A549 (cell line): ENCODE data around the gene KDM4D.

Source experiments
- CEBPB ChIP-seq, 2 experiments: fragments of >200 bp in 1 of 2; sonication (Bioruptor Twin) in 1 of 2; formaldehyde crosslinking in 1 of 2; IDR thresholded peaks; 2 replicates each; pipeline ENCODE4 v1.6.1; 2012 to 2016
- CHD2 ChIP-seq: fragments of 150-350 bp; IDR thresholded peaks from 2 replicates; pipeline ENCODE4 v1.6.1; 2014; ENCODE audit warnings: low read length; ENCODE audit not compliant: partially characterized antibody
- RAD21 ChIP-seq, 2 experiments: fragments of >200 bp in 1 of 2; sonication (Bioruptor Twin) in 1 of 2; formaldehyde crosslinking in 1 of 2; IDR thresholded peaks in 1 of 2; conservative IDR thresholded peaks in 1 of 2; 2 replicates in 1 of 2; 3 replicates in 1 of 2; pipeline ENCODE4 v1.6.1; 2012 to 2018; ENCODE audit warnings: inconsistent platforms in 1 of 2
- REST ChIP-seq: fragments of 200-600 bp; sonication (generic); IDR thresholded peaks from 2 replicates; pipeline ENCODE4 v1.6.1; 2016; ENCODE audit warnings: antibody characterized with exemption, mild to moderate bottlenecking, moderate library complexity
- RFX5 ChIP-seq: fragments of 450-650 bp; IDR thresholded peaks from 2 replicates; pipeline ENCODE4 v1.7.1; 2014; ENCODE audit warnings: antibody characterized with exemption, mild to moderate bottlenecking, moderate library complexity
- USF2 ChIP-seq: fragments of 450-650 bp; IDR thresholded peaks from 2 replicates; pipeline ENCODE4 v1.6.1; 2014; ENCODE audit warnings: antibody characterized with exemption
- TF ChIP-seq, protein P1 (sequence below): fragments of >200 bp; sonication (Bioruptor Twin); formaldehyde crosslinking; IDR thresholded peaks from 3 replicates; pipeline ENCODE4 v1.5.1; 2016

DNA sequence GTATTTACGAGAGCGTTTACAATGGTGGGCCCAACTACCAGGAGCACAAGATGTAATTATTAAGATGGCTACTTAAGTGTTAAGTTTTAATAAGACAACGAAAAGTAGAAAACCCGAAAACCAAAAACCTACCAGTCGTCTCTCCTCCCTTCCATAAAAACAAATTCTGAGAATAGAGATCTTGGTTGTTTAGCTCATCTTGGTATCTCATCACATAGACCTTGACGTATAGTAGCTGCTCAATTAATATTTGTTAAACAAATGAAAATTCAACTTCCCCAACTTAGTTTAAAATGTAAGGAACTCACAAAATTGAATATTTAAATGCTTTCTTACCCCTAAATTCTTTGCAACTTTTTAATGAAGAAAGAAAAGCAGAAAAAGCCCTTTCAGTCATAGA lies 669 bp downstream of the KDM4D start:
- TF ChIP-seq, protein P1, sequence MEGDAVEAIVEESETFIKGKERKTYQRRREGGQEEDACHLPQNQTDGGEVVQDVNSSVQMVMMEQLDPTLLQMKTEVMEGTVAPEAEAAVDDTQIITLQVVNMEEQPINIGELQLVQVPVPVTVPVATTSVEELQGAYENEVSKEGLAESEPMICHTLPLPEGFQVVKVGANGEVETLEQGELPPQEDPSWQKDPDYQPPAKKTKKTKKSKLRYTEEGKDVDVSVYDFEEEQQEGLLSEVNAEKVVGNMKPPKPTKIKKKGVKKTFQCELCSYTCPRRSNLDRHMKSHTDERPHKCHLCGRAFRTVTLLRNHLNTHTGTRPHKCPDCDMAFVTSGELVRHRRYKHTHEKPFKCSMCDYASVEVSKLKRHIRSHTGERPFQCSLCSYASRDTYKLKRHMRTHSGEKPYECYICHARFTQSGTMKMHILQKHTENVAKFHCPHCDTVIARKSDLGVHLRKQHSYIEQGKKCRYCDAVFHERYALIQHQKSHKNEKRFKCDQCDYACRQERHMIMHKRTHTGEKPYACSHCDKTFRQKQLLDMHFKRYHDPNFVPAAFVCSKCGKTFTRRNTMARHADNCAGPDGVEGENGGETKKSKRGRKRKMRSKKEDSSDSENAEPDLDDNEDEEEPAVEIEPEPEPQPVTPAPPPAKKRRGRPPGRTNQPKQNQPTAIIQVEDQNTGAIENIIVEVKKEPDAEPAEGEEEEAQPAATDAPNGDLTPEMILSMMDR = no peak
- no peak for TF ChIP-seq RAD21 (conservative IDR thresholded peaks at IDR 0.05 in 1 of 2, IDR thresholded peaks at IDR 0.05 in 1 of 2)
- TF ChIP-seq CHD2 = no peak
- no peak for TF ChIP-seq REST
- TF ChIP-seq RFX5 = no peak
- no peak for TF ChIP-seq CEBPB (IDR thresholded peaks at IDR 0.05)
- TF ChIP-seq USF2 = no peak
